ENCODE data around the gene NAB1. TPM values are rescaled to one million over a fixed set of nuclear protein-coding genes. Genes with fewer than 3 reads are reported as not detected.

NAB1 gene
- total and polyA plus RNA-seq, 2 experiments from 2014 or later = 10.4 to 40.2 TPM

DNA sequence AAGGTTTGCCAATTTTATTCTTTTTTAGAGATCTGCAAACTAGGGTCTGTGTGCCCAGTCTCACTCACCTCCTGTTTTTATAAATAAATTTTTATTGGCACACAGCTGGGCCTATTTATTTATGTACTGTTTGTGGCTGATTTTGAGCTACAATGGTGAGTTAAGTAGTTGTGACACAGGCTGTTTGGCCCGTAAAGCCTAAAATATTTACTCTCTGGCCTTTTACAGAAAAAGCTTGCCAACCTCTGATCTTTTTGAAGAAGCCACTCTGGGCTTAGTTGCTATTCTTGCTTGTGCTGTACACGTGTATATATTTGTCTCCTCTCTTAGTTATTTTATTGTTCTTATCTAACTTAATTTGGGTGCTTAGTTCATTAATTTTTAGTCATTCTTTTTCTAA, 14.5 kb downstream of the NAB1 start (continued):
- TF ChIP-seq EZH2 (IDR thresholded peaks at IDR 0.05; ENCODE audit: low read depth, unreplicated experiment) (no peak), CTCF (conservative IDR thresholded peaks at IDR 0.05; ENCODE audit: low read depth in 2 of 2) (no peak), STAT1 (IDR thresholded peaks at IDR 0.05; ENCODE audit: unreplicated experiment) (no peak), ZNF331 (CRISPR knock-in tag; IDR thresholded peaks at IDR 0.05; ENCODE audit: low read depth) (no peak), NANOG (IDR thresholded peaks at IDR 0.05; ENCODE audit: borderline replicate concordance) (no peak)

DNA sequence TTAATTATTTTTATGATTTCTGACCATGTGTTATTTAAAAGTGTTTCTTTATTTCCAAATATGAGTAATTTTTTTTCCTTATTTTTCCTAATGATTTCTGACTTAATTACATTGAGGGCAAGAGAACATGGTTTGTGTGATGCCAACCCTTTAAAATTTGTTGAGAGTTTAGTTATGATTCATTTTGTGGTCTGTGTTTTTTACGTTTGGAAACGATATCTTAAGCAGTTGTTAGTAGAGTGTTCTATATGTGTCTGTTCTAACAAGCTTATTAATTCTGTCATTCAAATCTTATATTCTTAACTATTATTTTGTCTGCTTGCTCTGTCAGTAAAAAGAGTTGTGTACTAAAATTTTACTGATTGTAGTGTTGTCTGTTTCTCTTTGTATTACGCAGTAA, 15.0 kb downstream of the NAB1 start:
- H3K27me3 Mint-ChIP-seq (ENCODE audit: insufficient read depth, low read depth, poor library complexity) = peaks cover 2% of the 10 kb centered on the region
- TF ChIP-seq POLR2AphosphoS5 (IDR thresholded peaks at IDR 0.05; ENCODE audit: low read depth) (no peak), CTCF (conservative IDR thresholded peaks at IDR 0.05; ENCODE audit: low read depth in 2 of 2) (no peak), REST (IDR thresholded peaks at IDR 0.05; ENCODE audit: unreplicated experiment) (no peak), ETS1 (IDR thresholded peaks at IDR 0.05) (no peak), CREB1 (CRISPR knock-in tag; IDR thresholded peaks at IDR 0.05; ENCODE audit: low read depth) (no peak), STAT1 (IDR thresholded peaks at IDR 0.05; ENCODE audit: unreplicated experiment) (no peak), JUNB (IDR thresholded peaks at IDR 0.05; ENCODE audit: unreplicated experiment) (no peak), EZH2 (IDR thresholded peaks at IDR 0.05; ENCODE audit: low read depth, unreplicated experiment) (no peak), ZNF331 (CRISPR knock-in tag; IDR thresholded peaks at IDR 0.05; ENCODE audit: low read depth) (no peak)
- peaks cover 14% of the 10 kb centered on the region for H3K36me3 Mint-ChIP-seq (ENCODE audit: low read depth)
- no peaks in the 10 kb centered on the region for H3K9me2 ChIP-seq (ENCODE audit: insufficient read depth)
- no peak overlapping the region for H3K27ac ChIP-seq (ENCODE audit: low read depth)
- H2AFZ ChIP-seq = no peak overlapping the region
- H3K9me3 Mint-ChIP-seq = peaks cover 10% of the 10 kb centered on the region
- peaks cover 10% of the 10 kb centered on the region; the same call in 1 of the 3 replicates for H3K4me1 Mint-ChIP-seq
- ATAC-seq = no peak
- peaks cover 26% of the 10 kb centered on the region for H3K79me2 ChIP-seq (replicated peaks; ENCODE audit: insufficient read depth)
- H4K20me1 ChIP-seq (replicated peaks; ENCODE audit: insufficient read depth) = no peaks in the 10 kb centered on the region; the same call in 1 of the 2 replicates
- no peak overlapping the region for H3K4me2 ChIP-seq
- H3K36me3 ChIP-seq (ENCODE audit: insufficient read depth) = no peaks in the 10 kb centered on the region
- no peaks in the 10 kb centered on the region for H3F3A ChIP-seq (replicated peaks; ENCODE audit: low read depth)
- no peak for DNase-seq (ENCODE audit: low spot score)
- H3K4me3 Mint-ChIP-seq = no peak overlapping the region
- no peaks in the 10 kb centered on the region for H3K27me3 ChIP-seq (ENCODE audit: insufficient read depth)
- H3K4me3 ChIP-seq = no peak overlapping the region
- H3K4me1 ChIP-seq (ENCODE audit: insufficient read depth) = peaks cover 4% of the 10 kb centered on the region; the same call in 1 of the 2 replicates
- H3K27ac Mint-ChIP-seq = no peak overlapping the region

Data from GM23338 (cell line).